ENCODE data around the gene TOP1.

The TOP1 gene

GRCh38 chr20:41028359-41029149 lies at the start of gene TOP1:
TOP1 (plus strand) TSS chr20:41028822; CDS start chr20:41029068, 246 bp downstream.
- in situ Hi-C loops (cut with MboI; ENCODE audit: low sequenced_read_pairs) = no loop called here

DNA sequence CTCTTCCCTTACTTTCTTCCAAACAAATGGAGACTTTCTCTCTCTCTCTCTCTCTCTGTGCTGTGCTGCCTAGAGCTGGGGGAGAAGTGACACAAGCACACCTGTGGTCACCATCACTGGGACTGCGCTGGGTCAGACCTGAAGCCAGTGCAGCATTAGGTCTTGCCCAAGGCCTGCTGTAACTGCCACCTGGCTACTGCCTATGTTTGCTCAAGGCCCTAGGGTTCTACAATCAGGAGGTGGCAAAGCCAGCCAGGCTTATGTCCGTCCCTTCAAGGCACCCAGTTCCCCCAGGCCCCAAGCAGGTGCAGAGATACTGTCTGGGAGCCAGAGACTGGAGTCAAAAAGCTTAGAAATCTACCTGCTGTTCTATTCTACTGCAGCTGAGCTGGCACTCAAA lies 49.4 kb upstream of the TOP1 start:
- in situ Hi-C loops (cut with MboI; ENCODE audit: low sequenced_read_pairs) = loop anchor here (10.0 to 25.0 kb wide), 2 partner anchors 116 to 358 kb away; partner anchors contain the start of gene LPIN3

- in situ Hi-C loops (cut with MboI; ENCODE audit: low sequenced_read_pairs) = loop anchor here (25.0 kb wide), 1 partner anchor 357 kb away; the partner anchor contains the start of gene LPIN3
Observed at GRCh38 chr20:40980106-40980827, 48.4 kb upstream of the TOP1 start.

DNA sequence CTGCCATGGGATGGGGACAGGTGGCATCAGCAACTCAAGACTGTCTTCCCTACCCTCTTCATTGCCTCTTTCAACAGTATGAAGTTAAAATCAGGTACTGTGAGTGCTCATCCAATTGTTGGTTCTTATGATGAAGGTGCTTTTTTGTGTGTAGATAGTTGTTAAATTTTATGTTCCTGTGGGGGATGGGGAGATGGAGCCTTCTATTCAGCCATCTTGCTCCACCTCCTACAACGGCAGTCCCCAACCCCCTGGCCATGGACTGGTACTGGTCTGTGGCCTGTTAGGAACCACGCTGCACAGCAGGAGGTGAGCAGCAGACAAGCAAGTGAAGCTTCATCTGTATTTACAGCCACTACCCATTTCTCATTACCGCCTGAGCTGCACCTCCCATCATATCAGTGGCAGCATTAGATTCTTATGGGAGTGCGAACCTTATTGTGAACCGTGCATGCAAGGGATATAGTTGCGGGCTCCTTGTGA lies 47.8 kb upstream of the TOP1 start:
- in situ Hi-C loops (cut with MboI; ENCODE audit: low sequenced_read_pairs) = loop anchor here (25.0 kb wide), 1 partner anchor 356 kb away; the partner anchor contains the start of gene LPIN3

DNA sequence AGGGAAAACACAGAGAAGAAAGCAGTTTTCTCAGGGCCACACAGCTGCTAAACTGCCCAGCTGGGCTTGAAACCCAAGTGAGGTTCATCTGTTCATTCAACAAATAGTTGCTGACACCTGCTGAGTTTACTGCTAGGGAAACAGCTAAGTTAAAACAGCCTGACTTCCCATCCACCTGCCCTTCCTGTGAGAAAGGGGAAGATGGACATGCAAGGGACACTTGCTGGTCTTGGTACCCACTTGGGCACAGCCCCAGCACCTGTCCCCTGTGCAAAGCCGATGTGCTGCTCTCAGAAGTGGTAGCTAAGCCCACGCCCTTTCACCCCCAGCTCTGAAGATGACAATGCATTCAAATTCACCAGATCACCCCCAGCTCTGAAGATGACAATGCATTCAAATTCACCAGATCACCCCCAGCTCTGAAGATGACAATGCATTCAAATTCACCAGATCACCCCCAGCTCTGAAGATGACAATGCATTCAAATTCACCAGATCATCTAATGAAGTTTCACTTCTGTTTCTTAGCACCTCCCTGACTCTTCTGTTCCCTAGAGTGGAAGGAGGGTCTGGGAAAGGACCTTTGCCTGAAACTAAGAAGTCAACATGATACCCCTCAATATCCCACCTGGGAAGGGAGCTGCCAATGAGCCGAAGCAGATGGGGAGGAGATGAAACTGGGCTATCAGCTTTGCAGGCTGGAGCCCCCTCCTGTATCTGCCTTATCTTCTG lies 46.0 kb upstream of the TOP1 start:
- in situ Hi-C loops (cut with MboI; ENCODE audit: low sequenced_read_pairs) = loop anchor here (25.0 kb wide), 1 partner anchor 355 kb away; the partner anchor contains the start of gene LPIN3

GRCh38 chr20:40983898-40984297 lies 44.7 kb upstream of the TOP1 start:
- in situ Hi-C loops (cut with MboI; ENCODE audit: low sequenced_read_pairs) = loop anchor here (25.0 kb wide), 1 partner anchor 353 kb away; the partner anchor contains the start of gene LPIN3

DNA sequence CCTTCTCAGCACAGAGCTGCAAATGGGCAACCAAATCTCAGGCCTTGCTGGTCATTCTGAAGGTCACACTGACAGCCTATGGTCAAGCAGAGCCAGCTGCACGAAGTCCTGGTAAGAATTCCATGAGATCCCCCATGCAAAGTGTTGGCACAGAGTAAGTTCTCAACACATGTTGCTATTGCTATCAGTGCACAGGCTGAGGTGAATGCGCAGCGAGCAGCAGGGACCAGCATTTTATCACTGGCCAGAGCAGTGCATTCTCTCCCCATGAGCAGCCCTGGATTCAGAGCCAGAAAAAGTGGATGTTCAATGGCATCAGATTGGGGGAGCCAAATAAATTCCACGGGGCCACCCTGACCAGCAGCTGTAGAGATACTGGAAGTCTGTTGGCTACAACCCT lies 44.1 kb upstream of the TOP1 start:
- in situ Hi-C loops (cut with MboI; ENCODE audit: low sequenced_read_pairs) = loop anchor here (25.0 kb wide), 1 partner anchor 353 kb away; the partner anchor contains the start of gene LPIN3

DNA sequence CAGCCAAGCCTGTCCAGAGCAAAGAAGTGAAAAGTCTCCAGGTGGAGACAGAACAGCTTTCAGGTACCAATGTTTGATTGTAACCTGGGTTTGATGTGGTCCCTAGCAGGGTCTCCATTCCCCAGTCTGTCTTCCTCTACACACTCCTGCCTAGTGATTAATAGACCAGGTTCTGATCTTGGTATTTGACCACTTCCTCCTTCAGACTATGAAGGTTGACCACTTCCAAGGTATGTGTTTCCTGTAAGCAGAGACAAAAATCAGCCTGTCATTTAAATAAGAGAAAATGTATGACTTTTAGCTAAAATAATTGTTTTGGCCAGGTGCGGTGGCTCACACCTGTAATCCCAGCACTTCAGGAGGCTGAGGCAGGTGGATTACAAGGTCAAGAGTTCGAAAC lies 41.8 kb upstream of the TOP1 start:
- in situ Hi-C loops (cut with MboI; ENCODE audit: low sequenced_read_pairs) = loop anchor here (25.0 kb wide), 1 partner anchor 351 kb away; the partner anchor contains the start of gene LPIN3

DNA sequence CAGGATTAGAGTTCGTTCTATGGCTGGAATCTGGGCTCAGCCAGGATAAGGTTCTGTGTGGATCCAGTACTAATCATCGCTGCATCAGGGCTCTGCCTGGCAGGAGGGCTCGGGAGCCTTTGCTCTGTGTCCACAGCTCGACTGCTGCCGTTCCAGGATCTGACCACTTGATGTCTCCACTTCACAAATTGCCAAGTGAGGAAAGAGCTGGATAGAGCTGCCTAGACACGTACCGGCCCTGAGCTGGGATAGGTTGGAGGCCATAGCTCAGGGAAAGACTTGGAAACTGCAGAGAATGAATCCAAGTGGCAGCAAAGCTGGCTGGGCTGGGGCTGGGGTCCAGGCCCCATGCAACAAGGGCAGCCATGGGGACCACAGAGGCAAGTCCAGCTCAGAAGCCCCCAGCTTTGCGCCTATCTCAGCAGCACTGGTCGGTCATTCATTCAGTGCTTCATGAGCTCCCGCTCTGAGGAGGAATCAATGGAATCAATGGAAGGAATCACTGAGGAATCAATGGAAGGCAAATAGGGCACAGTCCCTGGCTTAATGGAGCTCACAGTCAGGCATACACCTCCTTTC lies 38.0 kb upstream of the TOP1 start:
- in situ Hi-C loops (cut with MboI; ENCODE audit: low sequenced_read_pairs) = loop anchor here (25.0 kb wide), 1 partner anchor 347 kb away; the partner anchor contains the start of gene LPIN3

GRCh38 chr20:40991181-40991889 lies 37.3 kb upstream of the TOP1 start:
- in situ Hi-C loops (cut with MboI; ENCODE audit: low sequenced_read_pairs) = loop anchor here (25.0 kb wide), 1 partner anchor 346 kb away; the partner anchor contains the start of gene LPIN3

DNA sequence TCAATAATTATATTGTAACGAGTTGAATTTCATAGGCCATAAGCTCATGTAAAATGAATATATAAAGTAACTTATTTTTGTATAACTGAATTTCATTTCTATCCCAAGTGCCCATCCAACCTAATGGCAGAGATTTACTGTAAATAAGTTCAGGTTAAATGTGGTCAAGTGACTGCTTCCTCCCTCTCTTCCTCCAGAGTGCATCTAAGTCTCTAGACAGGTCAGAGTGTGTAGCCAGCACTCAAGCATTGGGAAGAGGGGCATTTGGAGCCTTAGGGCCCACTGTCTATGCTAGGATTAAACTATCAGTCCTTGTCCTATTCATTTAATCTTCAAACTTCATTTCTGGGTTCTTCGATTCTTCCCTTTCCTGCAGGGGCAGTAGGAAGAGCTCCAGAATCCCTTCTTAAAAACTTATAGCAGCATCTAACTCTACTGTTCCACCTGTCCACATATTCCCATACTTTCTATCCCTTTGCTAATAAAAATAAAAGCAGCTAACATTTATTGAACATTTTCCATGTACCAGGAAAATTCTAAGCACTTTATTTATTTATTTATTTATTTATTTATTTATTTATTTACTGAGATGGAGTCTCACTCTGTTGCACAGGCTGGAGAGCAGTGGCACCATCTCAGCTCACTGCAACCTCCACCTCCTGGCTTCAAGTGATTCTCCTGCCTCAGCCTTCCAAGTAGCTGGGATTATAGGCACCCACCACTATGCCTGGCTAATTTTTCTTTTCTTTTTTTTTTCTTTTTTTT lies 36.1 kb upstream of the TOP1 start:
- in situ Hi-C loops (cut with MboI; ENCODE audit: low sequenced_read_pairs) = loop anchor here (25.0 kb wide), 1 partner anchor 345 kb away; the partner anchor contains the start of gene LPIN3

GRCh38 chr20:40993794-40994540 lies 34.7 kb upstream of the TOP1 start:
- in situ Hi-C loops (cut with MboI; ENCODE audit: low sequenced_read_pairs) = loop anchor here (25.0 kb wide), 1 partner anchor 343 kb away; the partner anchor contains the start of gene LPIN3

- in situ Hi-C loops (cut with MboI; ENCODE audit: low sequenced_read_pairs) = loop anchor here (25.0 kb wide), 1 partner anchor 341 kb away; the partner anchor contains the start of gene LPIN3
Observed at GRCh38 chr20:40996326-40996725, 32.3 kb upstream of the TOP1 start.

- in situ Hi-C loops (cut with MboI; ENCODE audit: low sequenced_read_pairs) = loop anchor here (25.0 kb wide), 1 partner anchor 340 kb away; the partner anchor contains the start of gene LPIN3
Observed at GRCh38 chr20:40997116-40997515, 31.5 kb upstream of the TOP1 start.

- in situ Hi-C loops (cut with MboI; ENCODE audit: low sequenced_read_pairs) = loop anchor here (25.0 kb wide), 1 partner anchor 337 kb away; the partner anchor contains the start of gene LPIN3
Observed at GRCh38 chr20:40999841-41000240, 28.8 kb upstream of the TOP1 start.

DNA sequence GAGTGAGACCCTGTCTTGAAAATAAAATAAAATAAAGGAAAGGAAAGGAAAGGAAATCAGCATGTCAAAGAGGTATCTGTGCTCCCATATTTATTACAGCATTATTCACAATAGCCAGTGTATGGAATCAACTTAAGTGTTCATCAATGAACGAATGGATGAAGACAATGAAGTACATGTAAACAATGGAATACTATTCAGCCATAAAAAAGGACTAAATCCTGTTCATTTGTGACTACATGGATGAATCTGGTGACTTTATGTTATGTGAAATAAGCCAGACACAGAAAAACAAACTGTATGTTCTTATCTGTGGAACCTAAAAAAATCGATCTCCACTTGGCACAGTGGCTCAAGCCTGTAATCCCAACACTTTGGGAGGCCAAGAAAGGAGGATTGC lies 28.0 kb upstream of the TOP1 start:
- in situ Hi-C loops (cut with MboI; ENCODE audit: low sequenced_read_pairs) = no loop called here

DNA sequence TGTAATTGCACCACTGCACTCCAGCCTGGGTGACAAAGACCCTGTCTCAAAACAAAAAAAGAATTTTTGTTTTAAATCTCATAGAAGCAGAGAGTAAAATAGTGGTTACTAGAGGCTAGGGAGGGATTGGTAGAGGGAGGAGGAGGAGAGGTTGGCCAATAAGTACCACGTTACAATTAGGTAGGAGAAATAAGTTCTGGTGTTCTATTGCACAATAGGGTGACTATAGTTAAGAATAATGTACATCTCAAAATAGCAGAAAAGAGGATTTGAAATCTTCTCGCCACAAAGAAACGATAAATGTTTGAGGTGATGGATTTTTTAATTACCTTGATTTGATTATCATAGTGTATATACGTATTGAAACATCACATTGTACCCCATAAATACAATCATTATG lies 27.1 kb upstream of the TOP1 start:
- in situ Hi-C loops (cut with MboI; ENCODE audit: low sequenced_read_pairs) = no loop called here

DNA sequence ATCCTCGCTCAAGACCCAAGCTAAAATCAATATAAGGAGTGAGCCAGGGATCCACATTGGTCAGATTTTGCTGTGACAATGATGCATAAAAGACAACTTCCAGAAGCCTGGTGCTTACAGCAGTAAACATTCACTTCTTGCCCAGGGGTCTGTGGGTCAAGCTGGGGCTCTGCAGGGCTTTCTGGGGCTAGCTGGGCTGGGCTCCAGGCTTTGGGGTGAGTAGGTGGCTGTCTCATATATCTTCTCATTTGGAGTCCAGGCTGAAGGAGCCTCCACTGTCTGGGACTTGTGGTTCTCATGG lies 25.8 kb upstream of the TOP1 start:
- in situ Hi-C loops (cut with MboI; ENCODE audit: low sequenced_read_pairs) = no loop called here

All from HL-60/S4 treated with phorbol 12-myristate 13-acetate at 8.2 ng/mL for 4 days and 3 days (cell line).